DMS53 treated with DMSO at 0.1 percent for 48 hours (cell line): ENCODE results near the gene EBF4.
"Not testable (repeated sequence)": the region's sequence is repeated elsewhere in the genome, so short reads cannot be mapped to it uniquely, and the experiment has no call there.

Experiments used
- DNase-seq: peaks from one replicate; lab custom pipeline; 2025; ENCODE audit not compliant: unreplicated experiment; lab: John Stamatoyannopoulos, UW

EBF4 gene

GRCh38 chr20:2807929-2808328 is 115.3 kb downstream of the EBF4 start:
- not testable (repeated sequence) for DNase-seq

GRCh38 chr20:2809690-2810089 is 117.1 kb downstream of the EBF4 start:
- no peak for DNase-seq
